WTC11 (cell line): ENCODE results near the gene PDZD7. TPM values are rescaled to one million over a fixed set of nuclear protein-coding genes. Genes with fewer than 3 reads are reported as not detected.

ENCODE experiments used
- ATF1 ChIP-seq: sonication (generic); formaldehyde crosslinking; IDR thresholded peaks from 2 replicates; pipeline ENCODE4 v1.8.1; 2023; ENCODE audit warnings: mild to moderate bottlenecking, moderate library complexity, missing genetic modification reagents
- GTF2I ChIP-seq: fragments of 250-450 bp; sonication (Bioruptor Pico); conservative IDR thresholded peaks from 2 replicates; pipeline ENCODE4 v1.4.0; 2021; ENCODE audit warnings: mild to moderate bottlenecking
- JAZF1 ChIP-seq: fragments of 250-450 bp; sonication (Bioruptor Pico); IDR thresholded peaks from 2 replicates; pipeline ENCODE4 v1.9.0; 2021; ENCODE audit warnings: moderate library complexity, mild to moderate bottlenecking, inconsistent platforms
- NFATC4 ChIP-seq: fragments of 250-450 bp; sonication (Bioruptor Pico); IDR thresholded peaks from 2 replicates; pipeline ENCODE4 v1.9.0; 2021; ENCODE audit warnings: mild to moderate bottlenecking
- PRRX2 ChIP-seq: fragments of 250-450 bp; sonication (Bioruptor Pico); IDR thresholded peaks from 2 replicates; pipeline ENCODE4 v1.8.0; 2021; ENCODE audit warnings: mild to moderate bottlenecking
- SOX15 ChIP-seq: fragments of 250-450 bp; sonication (Bioruptor Pico); IDR thresholded peaks from 2 replicates; pipeline ENCODE4 v1.9.0; 2021; ENCODE audit warnings: mild to moderate bottlenecking
- ZNF317 ChIP-seq: sonication (generic); formaldehyde crosslinking; IDR thresholded peaks from 2 replicates; pipeline ENCODE4 v1.8.1; 2023; ENCODE audit warnings: low read depth, mild to moderate bottlenecking, moderate library complexity, missing genetic modification reagents, borderline replicate concordance
- total RNA-seq: library from RNA; stranded (reverse); gene quantifications from 3 replicates; pipeline ENCODE4 v1.2.3, GENCODE V29; 2021
- TF ChIP-seq, protein P1 (sequence below): sonication (generic); formaldehyde crosslinking; IDR thresholded peaks from 2 replicates; pipeline ENCODE4 v1.8.1; 2023; ENCODE audit warnings: mild to moderate bottlenecking, missing genetic modification reagents
- TF ChIP-seq, protein P2 (sequence below): fragments of 250-450 bp; sonication (Bioruptor Pico); IDR thresholded peaks from 2 replicates; pipeline ENCODE4 v1.9.0; 2021; ENCODE audit warnings: moderate library complexity, mild to moderate bottlenecking, inconsistent platforms, borderline replicate concordance
- TF ChIP-seq, protein P3 (sequence below): sonication (generic); formaldehyde crosslinking; IDR thresholded peaks from 2 replicates; pipeline ENCODE4 v1.8.0; 2023; ENCODE audit warnings: missing genetic modification reagents
- TF ChIP-seq, protein P4 (sequence below): sonication (generic); formaldehyde crosslinking; IDR thresholded peaks from 2 replicates; pipeline ENCODE4 v1.8.0; 2023; ENCODE audit warnings: mild to moderate bottlenecking, missing genetic modification reagents
- TF ChIP-seq, protein P5 (sequence below): sonication (generic); formaldehyde crosslinking; conservative IDR thresholded peaks from 2 replicates; pipeline ENCODE4 v1.8.1; 2023; ENCODE audit warnings: mild to moderate bottlenecking, low read depth, missing genetic modification reagents, moderate library complexity
- TF ChIP-seq, protein P6 (sequence below): sonication (generic); formaldehyde crosslinking; IDR thresholded peaks from 2 replicates; pipeline ENCODE4 v1.8.0; 2022; ENCODE audit warnings: mild to moderate bottlenecking, missing genetic modification reagents
- TF ChIP-seq, protein P7 (sequence below): sonication (generic); formaldehyde crosslinking; IDR thresholded peaks from 2 replicates; pipeline ENCODE4 v1.8.0; 2022; ENCODE audit warnings: mild to moderate bottlenecking, missing genetic modification reagents
- TF ChIP-seq, protein P8 (sequence below): sonication (generic); formaldehyde crosslinking; IDR thresholded peaks from 2 replicates; pipeline ENCODE4 v1.8.0; 2022; ENCODE audit warnings: mild to moderate bottlenecking, missing genetic modification reagents
- TF ChIP-seq, protein P9 (sequence below): sonication (generic); formaldehyde crosslinking; IDR thresholded peaks from 2 replicates; pipeline ENCODE4 v1.8.0; 2022; ENCODE audit warnings: missing genetic modification reagents
- TF ChIP-seq, protein P10 (sequence below): sonication (generic); formaldehyde crosslinking; IDR thresholded peaks from 2 replicates; pipeline ENCODE4 v1.8.1; 2022; ENCODE audit warnings: mild to moderate bottlenecking, missing genetic modification reagents, moderate library complexity, borderline replicate concordance
- TF ChIP-seq, protein P11 (sequence below): fragments of 250-450 bp; sonication (Bioruptor Pico); IDR thresholded peaks from 2 replicates; pipeline ENCODE4 v1.8.0; 2021; ENCODE audit warnings: mild to moderate bottlenecking

The PDZD7 gene
- total RNA-seq, 1 experiment from 2014 or later, result 2.6 TPM

DNA sequence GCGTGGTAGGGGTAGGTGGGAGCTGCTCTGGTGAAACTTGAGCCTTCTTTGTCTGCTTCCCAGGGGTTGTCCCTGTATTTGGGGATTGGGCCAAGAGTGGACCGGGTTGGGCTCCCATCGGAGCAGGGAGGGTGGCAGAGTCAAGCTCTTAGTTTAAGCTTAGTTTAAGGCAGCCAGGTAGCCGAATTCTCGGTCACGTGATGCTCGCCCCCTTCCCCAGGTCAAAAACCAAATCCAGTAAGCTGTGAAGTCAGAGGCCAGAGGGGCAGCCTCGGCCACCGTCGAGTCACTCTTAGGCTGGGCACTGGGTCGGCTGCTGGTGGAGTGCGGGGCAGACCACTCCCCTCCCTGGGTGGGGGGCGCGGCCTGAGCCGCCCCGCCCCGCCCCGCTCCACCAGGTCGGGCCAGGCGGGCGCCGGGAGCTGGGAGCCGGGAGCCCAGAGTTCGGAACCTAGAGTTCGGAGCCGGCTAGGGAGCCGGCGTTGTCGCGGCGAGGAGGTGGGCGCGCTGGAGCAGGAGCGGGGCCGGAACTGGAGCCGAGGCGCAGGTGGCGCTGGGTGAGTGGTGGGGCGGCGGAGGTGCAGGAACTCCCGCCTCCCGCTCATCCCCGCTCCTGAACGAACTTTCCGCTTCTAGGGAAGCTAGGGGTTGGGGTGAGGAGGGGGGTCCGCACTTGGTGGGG lies 34.1 kb downstream of the PDZD7 start (continued):
- TF ChIP-seq, protein P1, sequence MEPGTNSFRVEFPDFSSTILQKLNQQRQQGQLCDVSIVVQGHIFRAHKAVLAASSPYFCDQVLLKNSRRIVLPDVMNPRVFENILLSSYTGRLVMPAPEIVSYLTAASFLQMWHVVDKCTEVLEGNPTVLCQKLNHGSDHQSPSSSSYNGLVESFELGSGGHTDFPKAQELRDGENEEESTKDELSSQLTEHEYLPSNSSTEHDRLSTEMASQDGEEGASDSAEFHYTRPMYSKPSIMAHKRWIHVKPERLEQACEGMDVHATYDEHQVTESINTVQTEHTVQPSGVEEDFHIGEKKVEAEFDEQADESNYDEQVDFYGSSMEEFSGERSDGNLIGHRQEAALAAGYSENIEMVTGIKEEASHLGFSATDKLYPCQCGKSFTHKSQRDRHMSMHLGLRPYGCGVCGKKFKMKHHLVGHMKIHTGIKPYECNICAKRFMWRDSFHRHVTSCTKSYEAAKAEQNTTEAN (CRISPR knock-in tag), result 0 out of 2 replicates have a peak, but pooled peaks have one; percentile 54
- TF ChIP-seq, protein P2, sequence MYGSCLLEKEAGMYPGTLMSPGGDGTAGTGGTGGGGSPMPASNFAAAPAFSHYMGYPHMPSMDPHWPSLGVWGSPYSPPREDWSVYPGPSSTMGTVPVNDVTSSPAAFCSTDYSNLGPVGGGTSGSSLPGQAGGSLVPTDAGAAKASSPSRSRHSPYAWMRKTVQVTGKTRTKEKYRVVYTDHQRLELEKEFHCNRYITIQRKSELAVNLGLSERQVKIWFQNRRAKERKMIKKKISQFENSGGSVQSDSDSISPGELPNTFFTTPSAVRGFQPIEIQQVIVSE, result no peak
- TF ChIP-seq, protein P3, sequence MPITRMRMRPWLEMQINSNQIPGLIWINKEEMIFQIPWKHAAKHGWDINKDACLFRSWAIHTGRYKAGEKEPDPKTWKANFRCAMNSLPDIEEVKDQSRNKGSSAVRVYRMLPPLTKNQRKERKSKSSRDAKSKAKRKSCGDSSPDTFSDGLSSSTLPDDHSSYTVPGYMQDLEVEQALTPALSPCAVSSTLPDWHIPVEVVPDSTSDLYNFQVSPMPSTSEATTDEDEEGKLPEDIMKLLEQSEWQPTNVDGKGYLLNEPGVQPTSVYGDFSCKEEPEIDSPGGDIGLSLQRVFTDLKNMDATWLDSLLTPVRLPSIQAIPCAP (CRISPR knock-in tag), result no peak
- TF ChIP-seq, protein P4, sequence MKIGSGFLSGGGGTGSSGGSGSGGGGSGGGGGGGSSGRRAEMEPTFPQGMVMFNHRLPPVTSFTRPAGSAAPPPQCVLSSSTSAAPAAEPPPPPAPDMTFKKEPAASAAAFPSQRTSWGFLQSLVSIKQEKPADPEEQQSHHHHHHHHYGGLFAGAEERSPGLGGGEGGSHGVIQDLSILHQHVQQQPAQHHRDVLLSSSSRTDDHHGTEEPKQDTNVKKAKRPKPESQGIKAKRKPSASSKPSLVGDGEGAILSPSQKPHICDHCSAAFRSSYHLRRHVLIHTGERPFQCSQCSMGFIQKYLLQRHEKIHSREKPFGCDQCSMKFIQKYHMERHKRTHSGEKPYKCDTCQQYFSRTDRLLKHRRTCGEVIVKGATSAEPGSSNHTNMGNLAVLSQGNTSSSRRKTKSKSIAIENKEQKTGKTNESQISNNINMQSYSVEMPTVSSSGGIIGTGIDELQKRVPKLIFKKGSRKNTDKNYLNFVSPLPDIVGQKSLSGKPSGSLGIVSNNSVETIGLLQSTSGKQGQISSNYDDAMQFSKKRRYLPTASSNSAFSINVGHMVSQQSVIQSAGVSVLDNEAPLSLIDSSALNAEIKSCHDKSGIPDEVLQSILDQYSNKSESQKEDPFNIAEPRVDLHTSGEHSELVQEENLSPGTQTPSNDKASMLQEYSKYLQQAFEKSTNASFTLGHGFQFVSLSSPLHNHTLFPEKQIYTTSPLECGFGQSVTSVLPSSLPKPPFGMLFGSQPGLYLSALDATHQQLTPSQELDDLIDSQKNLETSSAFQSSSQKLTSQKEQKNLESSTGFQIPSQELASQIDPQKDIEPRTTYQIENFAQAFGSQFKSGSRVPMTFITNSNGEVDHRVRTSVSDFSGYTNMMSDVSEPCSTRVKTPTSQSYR (CRISPR knock-in tag), result no peak
- TF ChIP-seq PRRX2 (CRISPR knock-in tag) (no peak), NFATC4 (no peak), ZNF317 (no peak), JAZF1 (no peak), GTF2I (CRISPR knock-in tag) (no peak), SOX15 (CRISPR knock-in tag) (no peak), ATF1 (CRISPR knock-in tag) (no peak)
- TF ChIP-seq, protein P5, sequence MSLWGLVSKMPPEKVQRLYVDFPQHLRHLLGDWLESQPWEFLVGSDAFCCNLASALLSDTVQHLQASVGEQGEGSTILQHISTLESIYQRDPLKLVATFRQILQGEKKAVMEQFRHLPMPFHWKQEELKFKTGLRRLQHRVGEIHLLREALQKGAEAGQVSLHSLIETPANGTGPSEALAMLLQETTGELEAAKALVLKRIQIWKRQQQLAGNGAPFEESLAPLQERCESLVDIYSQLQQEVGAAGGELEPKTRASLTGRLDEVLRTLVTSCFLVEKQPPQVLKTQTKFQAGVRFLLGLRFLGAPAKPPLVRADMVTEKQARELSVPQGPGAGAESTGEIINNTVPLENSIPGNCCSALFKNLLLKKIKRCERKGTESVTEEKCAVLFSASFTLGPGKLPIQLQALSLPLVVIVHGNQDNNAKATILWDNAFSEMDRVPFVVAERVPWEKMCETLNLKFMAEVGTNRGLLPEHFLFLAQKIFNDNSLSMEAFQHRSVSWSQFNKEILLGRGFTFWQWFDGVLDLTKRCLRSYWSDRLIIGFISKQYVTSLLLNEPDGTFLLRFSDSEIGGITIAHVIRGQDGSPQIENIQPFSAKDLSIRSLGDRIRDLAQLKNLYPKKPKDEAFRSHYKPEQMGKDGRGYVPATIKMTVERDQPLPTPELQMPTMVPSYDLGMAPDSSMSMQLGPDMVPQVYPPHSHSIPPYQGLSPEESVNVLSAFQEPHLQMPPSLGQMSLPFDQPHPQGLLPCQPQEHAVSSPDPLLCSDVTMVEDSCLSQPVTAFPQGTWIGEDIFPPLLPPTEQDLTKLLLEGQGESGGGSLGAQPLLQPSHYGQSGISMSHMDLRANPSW (CRISPR knock-in tag), result no peak
- TF ChIP-seq, protein P6, sequence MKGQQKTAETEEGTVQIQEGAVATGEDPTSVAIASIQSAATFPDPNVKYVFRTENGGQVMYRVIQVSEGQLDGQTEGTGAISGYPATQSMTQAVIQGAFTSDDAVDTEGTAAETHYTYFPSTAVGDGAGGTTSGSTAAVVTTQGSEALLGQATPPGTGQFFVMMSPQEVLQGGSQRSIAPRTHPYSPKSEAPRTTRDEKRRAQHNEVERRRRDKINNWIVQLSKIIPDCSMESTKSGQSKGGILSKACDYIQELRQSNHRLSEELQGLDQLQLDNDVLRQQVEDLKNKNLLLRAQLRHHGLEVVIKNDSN (CRISPR knock-in tag), result peak; percentile 85
- TF ChIP-seq, protein P7, sequence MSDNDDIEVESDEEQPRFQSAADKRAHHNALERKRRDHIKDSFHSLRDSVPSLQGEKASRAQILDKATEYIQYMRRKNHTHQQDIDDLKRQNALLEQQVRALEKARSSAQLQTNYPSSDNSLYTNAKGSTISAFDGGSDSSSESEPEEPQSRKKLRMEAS (CRISPR knock-in tag), result peak; percentile 55
- TF ChIP-seq, protein P8, sequence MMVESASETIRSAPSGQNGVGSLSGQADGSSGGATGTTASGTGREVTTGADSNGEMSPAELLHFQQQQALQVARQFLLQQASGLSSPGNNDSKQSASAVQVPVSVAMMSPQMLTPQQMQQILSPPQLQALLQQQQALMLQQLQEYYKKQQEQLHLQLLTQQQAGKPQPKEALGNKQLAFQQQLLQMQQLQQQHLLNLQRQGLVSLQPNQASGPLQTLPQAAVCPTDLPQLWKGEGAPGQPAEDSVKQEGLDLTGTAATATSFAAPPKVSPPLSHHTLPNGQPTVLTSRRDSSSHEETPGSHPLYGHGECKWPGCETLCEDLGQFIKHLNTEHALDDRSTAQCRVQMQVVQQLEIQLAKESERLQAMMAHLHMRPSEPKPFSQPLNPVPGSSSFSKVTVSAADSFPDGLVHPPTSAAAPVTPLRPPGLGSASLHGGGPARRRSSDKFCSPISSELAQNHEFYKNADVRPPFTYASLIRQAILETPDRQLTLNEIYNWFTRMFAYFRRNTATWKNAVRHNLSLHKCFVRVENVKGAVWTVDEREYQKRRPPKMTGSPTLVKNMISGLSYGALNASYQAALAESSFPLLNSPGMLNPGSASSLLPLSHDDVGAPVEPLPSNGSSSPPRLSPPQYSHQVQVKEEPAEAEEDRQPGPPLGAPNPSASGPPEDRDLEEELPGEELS, result no peak
- TF ChIP-seq, protein P9, sequence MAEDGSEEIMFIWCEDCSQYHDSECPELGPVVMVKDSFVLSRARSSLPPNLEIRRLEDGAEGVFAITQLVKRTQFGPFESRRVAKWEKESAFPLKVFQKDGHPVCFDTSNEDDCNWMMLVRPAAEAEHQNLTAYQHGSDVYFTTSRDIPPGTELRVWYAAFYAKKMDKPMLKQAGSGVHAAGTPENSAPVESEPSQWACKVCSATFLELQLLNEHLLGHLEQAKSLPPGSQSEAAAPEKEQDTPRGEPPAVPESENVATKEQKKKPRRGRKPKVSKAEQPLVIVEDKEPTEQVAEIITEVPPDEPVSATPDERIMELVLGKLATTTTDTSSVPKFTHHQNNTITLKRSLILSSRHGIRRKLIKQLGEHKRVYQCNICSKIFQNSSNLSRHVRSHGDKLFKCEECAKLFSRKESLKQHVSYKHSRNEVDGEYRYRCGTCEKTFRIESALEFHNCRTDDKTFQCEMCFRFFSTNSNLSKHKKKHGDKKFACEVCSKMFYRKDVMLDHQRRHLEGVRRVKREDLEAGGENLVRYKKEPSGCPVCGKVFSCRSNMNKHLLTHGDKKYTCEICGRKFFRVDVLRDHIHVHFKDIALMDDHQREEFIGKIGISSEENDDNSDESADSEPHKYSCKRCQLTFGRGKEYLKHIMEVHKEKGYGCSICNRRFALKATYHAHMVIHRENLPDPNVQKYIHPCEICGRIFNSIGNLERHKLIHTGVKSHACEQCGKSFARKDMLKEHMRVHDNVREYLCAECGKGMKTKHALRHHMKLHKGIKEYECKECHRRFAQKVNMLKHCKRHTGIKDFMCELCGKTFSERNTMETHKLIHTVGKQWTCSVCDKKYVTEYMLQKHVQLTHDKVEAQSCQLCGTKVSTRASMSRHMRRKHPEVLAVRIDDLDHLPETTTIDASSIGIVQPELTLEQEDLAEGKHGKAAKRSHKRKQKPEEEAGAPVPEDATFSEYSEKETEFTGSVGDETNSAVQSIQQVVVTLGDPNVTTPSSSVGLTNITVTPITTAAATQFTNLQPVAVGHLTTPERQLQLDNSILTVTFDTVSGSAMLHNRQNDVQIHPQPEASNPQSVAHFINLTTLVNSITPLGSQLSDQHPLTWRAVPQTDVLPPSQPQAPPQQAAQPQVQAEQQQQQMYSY (CRISPR knock-in tag), result no peak
- TF ChIP-seq, protein P10, sequence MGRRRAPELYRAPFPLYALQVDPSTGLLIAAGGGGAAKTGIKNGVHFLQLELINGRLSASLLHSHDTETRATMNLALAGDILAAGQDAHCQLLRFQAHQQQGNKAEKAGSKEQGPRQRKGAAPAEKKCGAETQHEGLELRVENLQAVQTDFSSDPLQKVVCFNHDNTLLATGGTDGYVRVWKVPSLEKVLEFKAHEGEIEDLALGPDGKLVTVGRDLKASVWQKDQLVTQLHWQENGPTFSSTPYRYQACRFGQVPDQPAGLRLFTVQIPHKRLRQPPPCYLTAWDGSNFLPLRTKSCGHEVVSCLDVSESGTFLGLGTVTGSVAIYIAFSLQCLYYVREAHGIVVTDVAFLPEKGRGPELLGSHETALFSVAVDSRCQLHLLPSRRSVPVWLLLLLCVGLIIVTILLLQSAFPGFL (CRISPR knock-in tag), result no peak
- TF ChIP-seq, protein P11, sequence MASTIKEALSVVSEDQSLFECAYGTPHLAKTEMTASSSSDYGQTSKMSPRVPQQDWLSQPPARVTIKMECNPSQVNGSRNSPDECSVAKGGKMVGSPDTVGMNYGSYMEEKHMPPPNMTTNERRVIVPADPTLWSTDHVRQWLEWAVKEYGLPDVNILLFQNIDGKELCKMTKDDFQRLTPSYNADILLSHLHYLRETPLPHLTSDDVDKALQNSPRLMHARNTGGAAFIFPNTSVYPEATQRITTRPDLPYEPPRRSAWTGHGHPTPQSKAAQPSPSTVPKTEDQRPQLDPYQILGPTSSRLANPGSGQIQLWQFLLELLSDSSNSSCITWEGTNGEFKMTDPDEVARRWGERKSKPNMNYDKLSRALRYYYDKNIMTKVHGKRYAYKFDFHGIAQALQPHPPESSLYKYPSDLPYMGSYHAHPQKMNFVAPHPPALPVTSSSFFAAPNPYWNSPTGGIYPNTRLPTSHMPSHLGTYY (CRISPR knock-in tag), result no peak
